ENCODE data around the gene ICA1.
A peak's percentile ranks its signal among the peaks of the same experiment; 100 is the strongest.
"Not testable (repeated sequence)": the region's sequence is repeated elsewhere in the genome, so short reads cannot be mapped to it uniquely, and the experiment has no call there.

The ICA1 gene

DNA sequence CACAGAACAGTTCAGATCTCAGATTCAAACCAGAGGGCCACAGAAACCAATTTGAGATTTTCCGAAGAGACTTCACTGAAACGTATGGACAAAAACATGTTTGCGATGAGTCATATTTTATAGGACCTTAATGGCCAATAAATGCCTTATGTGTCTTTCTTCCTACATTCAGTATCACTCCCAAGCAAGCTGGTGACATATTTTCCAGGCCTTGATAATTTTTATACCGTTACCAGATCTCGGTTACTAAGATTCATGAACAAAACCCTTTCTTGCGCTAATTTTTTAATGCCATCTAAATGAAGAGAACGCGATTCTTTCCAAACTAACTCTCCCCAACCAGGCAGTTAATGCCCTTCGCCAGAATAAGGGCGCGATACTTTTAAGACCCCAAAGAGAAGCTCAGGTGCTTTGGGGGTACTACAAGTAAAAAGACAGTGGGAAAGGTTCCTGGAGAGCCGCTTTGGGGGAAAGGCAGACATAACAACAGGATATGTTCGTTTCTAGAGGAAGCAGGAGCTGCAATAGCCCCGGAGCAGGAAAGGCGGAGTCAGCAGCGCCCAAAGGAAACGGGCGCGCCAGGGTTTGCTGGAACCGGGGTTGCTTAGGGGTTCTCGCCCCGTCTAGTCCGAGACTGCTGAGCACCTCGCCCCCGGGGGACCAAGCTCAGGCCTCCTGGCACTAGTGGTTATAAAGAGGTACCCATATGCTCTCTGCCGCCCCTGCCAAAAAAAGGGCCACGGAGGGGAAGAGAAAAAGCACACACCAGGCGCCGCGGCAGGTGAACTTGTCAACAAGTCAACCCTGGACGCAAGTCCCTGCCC is 884 bp downstream of the ICA1 start:
- DNase-seq, result peak; percentile 60

DNA sequence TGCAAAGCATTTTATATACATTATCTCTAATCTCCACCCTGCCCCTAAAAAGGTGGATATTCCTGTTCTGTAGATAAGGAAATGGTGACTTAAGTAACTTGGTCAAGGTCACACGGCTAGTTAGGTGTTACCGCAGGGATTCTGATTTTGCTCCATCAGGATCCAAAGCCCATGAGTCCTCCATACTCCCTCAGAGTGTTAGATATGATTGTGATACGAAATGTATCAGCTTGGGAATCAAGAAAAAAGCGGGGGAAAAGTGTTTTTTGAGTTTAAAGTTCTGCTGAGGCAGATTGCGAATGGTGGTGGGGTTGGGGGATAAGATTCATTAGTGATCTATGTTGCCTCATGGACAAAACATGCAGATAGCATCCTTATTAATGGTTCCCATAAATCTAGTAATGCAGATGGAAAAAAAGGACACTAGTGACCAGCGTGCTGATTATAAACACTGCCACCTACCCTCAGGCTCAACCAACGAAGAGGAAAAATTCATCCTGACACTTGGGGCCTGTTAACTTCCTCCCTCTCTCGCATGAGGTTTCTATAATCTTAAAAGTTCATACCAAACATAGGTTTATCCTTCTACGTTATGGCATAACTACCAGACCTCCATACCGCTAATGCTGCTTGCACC is 2.3 kb downstream of the ICA1 start:
- DNase-seq, result no peak

DNA sequence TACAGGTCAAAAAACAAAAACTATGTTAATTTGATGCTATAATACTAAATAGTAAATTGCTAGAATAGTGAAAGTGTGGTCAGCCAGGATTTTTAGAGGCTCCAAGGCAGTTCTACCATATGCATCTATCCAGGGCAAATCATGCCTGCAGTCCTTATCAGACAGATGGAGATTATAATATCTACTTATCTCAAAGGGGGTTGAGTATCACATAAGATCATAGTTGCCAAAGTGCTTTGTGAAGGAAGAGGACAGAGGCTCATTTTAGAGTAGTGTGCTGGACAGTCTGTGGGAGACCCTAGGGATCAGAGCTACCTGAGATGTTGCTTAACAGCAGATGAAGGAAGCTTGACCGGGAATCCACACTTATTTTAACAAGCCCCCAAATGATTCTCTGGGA is 3.2 kb downstream of the ICA1 start:
- no peak for DNase-seq

DNA sequence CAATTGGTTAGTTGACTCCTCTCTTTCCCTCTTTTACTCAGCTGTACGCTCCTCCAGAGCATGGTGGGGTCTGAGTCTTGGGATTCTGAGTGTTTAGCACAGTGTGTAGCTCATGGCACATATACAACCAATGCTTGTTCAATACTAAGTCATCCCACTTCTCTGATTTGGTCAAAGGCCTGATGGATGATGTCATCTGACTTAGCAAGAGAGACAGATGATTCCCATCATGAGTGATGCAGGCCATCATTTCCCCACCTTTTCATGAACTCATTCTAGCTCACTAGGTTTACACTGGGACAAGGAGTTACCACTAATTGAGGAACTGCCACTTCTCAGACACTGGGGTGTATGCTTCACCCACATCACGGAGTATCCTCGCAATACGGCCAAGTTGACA is 3.8 kb downstream of the ICA1 start:
- DNase-seq, result no peak

DNA sequence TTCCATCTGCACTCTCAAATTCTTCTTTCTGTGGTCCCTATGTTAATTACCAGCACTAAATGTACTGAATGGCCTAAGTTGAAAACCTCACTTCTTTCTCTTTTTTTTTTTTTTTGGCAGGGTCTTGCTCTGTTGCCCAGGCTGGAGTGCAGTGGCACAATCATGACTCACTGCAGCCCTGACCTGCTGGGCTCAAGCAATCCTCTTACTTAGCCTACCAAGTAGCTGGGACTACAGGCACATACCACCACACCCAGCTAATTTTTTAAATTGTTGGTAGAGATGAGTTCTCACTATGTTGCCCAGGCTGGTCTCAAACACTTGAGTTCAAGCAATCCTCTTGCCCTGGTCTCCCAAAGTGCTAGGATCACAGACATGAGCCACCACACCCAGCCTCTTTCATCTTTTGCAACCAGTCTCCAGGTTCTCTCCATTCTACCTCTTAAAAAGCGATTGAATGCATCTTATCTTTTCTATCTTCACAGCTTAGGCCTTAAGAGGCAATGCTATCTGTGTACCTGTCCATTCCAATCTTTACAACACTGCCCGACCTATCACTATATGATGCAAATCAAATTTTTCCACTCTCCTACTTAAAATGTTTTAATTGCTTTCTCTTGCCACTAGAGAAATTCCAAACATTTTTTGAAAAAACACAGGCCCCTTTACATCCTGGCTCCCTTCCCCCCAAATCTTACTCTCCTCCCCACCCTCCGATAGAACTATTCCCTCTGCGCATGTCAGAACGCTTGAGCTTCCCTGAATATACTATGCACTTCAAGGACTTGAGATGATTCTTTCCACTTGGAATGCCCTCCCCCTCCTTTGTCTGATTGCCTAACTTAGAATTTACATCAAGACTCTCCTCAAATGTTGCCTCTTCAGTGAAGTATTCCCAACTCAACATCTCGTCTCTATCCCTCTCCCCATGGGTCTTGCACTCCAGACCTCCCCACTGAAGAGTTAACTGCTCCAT is 6.0 kb downstream of the ICA1 start:
- DNase-seq, result no peak

DNA sequence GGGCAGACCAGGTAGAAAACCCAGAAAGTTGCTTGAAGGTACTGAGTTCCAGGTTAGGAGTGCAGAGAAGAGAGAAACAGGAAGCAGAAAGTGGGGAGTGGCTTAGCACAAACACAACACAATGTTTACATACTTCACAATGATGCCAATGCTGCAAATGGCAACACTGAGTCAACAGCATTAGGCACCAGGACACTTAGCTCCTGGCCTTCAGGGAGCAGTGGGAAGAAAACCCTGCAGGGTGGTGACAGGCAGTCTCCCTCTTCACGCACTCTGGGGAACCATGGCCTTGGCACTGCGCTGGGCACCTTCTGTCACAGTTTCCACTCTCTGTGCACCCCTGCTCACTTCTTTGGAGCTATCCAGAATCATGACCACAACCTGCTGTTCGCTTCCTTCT is 7.3 kb downstream of the ICA1 start:
- DNase-seq, result no peak

DNA sequence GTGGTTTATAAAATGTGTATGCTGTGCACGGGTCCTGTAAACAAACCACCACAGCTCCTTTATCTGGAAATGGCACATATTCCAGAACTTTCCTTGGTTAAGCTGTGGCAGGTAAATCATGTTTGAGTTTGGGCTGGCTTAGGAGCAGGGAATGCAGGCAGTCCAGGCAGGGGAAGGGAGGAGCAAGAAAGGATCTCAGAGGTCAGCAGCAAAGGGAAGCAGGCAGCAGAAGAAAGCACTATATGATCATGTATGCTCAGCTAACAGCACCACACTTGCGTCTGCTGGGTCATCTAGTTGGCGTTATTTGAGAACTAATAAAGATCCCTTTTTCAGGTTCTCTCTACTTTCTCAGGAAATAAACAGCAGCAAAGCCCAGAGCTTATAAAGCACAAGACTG is 7.8 kb downstream of the ICA1 start:
- DNase-seq, result no peak

DNA sequence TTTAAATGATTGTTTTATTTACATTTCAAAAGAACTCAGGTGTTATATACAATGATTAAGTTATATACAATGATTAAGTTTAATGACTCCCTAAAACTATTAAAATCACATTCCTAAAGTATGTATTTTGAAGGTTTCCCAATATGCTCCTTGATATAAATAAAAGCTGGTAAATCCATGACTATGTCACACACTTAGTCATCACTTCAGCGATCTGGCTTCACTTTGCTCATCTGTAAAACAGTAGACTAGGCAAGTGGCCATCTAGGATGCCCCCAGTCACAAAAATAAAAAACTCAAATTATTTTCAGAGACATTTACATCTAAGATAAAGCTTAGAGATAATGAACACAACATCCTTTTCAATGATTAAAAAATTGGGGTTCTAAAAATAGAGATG is 10.8 kb downstream of the ICA1 start:
- DNase-seq, result no peak

DNA sequence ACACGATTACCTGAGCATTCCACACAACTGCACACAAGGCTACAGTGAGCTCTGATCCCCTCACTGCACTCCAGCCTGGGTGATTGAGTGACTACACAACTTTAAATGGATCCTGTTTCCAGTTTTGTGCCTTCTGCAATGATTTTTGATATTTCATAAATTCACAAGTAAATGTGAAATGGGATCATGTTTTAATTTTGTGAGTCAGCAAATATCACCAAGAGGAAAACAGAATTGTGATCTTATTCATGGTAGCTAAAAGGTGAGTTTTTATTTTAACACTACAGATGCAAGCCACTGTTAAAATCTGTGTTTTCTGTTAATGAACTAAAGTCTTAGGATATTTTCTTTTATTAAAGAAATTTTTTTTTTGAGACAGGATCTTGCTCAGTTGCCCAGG is 11.4 kb downstream of the ICA1 start:
- DNase-seq, result no peak

DNA sequence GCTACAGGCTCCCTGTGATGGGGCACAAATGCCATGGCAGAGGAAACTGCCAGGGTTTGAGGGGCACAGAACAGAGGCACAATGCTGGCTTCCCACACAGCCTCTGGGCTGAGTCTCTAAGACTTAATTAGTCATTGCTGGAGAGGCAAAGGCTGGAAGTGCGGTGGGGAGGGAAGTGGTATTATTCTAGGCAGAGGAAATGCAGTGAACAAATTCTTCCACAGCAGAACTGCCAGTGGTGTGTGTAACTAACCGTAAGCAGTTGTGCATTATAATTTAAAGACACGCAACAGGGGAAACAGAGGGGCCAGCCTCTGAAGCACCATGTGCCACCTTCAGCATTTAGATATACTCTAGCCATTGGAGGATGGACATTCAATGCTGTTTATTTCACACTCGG is 12.8 kb downstream of the ICA1 start:
- no peak for DNase-seq

DNA sequence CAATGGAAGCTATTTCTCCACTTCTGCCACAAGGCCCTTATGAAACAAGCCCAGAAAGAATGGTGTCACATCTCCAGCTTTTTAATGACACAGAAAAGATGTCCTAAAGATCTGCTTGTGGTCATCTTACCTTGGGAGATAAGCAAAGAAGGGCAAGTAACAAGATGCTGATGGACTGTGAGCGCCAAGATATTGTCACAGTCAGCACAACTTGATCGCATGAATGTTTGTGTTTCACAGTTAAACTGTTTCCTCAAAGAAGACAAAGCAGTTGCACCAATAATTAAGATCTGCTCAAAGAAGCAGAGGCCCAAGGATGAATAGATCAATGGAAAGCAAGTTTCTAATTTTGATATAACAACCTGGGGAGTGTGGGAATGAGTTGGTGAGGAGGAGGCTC is 15.9 kb downstream of the ICA1 start:
- DNase-seq, result no peak

DNA sequence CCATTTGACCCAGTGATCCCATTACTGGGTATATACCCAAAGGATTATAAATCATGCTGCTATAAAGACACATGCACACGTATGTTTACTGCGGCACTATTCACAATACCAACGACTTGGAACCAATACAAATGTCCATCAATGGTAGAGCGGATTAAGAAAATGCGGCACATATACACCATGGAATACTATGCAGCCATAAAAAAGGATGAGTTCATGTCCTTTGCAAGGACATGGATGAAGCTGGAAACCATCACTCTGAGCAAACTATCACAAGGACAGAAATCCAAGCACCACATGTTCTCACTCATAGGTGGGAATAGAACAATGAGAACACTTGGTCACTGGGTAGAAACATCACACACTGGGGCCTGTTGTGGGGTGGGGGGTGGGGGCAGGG is 16.9 kb downstream of the ICA1 start:
- not testable (repeated sequence) for DNase-seq

DNA sequence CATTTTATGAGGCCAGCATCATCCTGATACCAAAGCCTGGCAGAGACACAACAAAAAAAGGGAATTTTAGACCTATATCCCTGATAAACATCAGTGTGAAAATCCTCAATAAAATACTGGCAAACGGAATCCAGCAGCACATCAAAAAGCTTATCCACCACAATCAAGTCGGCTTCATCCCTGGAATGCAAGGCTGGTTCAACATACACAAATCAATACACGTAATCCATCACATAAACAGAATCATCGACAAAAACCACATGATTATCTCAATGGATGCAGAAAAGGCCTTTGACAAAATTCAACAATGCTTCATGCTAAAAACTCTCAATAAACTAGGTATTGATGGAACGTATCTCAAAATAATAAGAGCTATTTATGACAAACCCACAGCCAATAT is 18.9 kb downstream of the ICA1 start:
- not testable (repeated sequence) for DNase-seq

DNA sequence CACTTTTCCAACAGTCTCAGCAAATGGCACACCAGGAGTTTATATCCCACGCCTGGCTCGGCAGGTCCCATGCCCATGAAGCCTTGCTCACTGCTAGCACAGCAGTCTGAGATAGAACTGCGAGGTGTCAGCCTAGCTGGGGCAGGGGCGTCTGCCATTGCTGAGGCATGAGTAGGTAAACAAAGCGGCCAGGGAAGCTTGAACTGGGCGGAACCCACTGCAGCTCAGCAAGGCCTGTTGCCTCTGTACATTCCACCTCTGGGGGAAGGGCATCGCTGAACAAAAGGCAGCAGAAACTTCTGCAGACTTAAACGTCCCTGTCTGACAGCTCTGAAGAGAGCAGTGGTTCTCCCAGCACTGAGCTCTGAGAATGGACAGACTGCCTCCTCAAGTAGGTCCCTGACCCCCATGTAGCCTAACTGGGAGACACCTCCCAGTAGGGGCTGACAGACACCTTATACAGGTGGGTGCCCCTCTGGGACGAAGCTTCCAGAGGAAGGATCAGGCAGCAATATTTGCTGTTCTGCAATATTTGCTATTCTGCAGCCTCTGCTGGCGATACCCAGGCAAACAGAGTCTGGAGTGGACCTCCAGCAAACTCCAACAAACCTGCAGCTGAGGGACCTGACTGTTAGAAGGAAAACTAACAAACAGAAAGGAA is 22.1 kb downstream of the ICA1 start:
- DNase-seq, result not testable (repeated sequence)

DNA sequence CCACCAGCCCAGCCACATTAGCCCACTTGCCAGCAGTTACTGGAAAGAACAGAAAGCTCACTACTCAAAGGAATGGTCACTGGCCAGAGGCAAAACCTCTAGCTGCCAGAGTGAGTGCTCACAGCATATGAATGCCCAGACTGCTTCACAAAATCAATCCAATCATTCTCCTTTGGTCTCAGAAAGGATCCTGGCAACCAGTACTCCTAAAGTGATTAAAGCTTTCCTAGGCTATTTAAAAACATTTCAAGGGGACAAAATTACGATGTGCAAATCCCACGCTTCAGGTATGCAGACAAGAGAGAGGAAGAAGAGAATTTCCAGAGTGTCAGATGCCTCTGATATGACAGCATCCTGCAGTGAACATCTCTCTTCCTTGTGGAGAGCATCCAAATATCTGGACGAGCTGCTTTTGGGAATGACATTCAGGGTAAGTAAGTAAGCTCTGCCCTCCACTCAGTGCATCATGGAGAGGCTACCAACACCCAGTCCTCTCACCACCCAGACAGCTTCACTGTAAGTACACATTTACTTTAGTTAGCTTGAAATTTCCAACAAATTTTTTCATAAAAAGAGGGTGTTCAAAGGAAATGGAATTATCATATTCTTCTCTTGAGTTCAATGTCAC is 25.1 kb downstream of the ICA1 start:
- no peak for DNase-seq

DNA sequence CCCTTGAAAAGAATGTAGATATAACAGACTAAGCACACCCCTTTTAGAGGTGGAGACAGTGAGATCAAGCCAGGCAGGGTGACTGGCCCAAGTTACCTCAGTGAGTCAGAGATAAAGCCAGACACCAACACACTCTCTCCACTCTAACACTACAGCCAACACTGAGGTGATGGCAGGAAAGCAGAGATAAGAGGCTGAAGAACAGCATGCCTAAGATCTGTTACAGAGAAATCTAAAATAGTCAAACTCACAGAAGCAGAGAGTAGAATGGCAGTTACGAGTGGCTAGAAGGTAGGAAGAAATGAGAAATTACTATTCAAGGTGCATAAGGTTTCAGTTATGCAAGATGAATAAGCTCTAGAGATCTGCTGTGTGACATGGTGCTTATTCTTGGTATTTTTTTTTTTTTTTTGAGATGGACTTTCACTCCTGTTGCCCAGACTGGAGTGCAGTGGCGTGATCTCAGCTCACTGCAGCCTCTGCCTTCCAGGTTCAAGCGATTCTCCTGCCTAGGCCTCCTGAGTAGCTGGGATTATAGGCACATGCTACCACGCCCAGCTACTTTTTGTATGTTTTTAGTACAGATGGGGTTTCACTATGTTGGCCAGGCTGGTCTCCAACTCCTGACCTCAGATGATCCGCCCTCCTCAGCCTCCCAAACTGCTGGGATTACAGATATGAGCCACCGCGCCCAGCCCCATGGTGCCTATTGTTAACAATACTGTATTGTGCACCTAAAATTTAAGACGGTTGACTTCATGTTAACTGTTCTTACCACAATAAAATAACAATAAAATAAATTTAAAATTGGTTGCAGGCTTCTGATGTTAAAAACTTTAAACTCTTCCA is 28.7 kb downstream of the ICA1 start:
- peak; percentile 95 for DNase-seq

DNA sequence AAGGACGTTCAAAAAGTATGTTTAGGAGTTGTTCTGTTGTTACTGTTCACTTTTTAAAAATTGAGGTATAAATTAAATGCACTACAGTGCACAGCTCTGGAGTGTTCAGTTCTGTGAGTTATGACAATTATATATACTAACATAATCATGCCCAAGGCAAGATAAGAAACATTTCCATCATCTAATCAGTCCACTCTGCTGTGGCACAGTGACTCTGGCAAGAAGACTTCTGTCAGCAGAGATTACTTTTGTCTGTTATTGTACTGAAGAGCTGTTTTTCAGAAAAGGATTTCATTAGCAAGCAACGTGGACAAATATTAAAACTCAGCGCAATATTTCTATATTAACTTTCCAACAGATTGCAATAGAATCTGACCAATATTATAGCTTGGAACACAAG is 32.0 kb downstream of the ICA1 start:
- no peak for DNase-seq

DNA sequence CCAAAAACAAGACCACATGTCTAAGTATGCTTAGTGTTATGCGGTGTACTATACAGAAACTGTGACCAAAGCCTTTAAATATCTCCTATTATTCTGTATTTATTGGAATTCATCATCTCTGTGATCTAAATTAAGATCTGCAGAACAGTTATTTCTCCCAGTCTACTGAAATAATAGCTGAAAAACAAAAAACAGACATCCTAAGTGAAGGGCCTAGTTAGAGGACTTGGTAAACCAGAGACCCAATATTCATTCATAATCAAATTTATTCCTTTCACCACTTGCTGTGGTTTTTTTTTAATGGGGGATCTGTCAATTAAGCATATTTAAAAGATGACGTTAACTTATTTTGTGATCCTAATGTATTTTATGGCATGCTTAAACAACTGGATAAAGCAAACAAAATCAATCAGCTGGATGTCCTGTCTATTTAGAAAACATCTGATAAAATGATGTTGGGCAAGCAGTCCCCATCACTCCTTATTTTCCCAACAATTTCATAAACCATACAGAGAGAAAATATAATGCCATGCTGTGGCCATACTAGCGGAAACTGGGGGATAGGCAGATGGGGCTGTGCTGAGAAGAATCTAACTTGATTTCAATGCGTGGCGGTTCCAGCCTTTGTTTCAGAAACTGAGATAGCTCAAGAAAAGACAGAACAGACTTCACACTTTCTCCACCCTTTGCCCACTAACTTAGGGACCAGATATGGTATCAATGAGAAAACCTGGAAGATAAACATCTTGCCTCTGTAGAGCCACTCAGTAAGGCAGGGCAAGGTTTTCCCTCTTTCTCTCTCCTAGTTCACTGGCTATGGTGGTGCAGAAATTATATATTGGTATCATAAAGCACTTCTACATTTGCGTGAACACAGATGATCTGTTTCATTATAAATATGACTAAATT is 32.9 kb downstream of the ICA1 start:
- no peak for DNase-seq

DNA sequence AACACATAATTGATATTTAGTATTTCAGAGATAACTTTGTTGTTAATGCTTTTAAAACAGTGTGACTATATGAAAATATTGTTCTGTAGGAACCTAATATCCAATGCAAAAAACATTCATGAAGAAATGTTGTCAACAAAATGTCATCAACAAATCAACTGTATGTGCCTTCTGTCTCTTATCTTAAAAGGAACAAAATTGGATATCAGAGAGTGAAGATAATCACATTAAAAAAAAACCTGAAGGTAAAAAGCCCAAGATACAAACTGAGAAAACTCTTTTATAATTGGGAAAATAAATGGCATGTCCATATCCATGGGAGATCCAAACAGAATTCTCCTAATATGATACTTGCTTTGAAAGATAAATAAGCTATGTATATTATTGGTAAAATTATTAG is 33.9 kb downstream of the ICA1 start:
- no peak for DNase-seq

DNA sequence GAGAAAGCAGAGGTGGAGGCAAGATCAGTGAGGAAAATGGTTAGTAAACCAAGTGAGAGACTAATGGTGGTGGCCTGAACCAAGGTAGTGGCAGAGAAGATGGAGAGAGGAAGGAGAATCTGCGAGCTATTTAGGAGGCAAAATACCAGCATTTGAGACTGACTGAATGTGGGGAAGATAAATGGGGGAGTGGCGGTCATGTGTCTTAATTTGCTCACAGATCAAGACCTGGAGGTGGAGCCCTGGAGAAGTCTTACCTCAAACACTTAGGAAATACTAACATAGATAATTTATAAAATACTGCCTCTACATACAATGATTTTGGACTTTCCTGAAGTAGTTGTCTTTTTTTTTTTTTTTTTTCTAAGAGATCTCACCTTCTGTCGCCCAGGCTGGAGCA is 34.7 kb downstream of the ICA1 start:
- DNase-seq, result no peak
